H1 (cell line): ENCODE measurements around the gene GBX1. TPM values are rescaled to one million over a fixed set of nuclear protein-coding genes. Genes with fewer than 3 reads are reported as not detected.

Experiments
- CHD7 ChIP-seq: fragments of 300-600 bp; sonication (generic); IDR thresholded peaks from 2 replicates; pipeline ENCODE4 v1.7.1; 2012; ENCODE audit warnings: low read length, moderate library complexity, mild to moderate bottlenecking, inconsistent platforms; ENCODE audit not compliant: insufficient replicate concordance
- YY1 ChIP-seq: IDR thresholded peaks from 2 replicates; pipeline ENCODE4 v1.6.1; 2011; ENCODE audit warnings: low read depth, mild to moderate bottlenecking, low read length
- polyA plus RNA-seq, 7 experiments: library from polyadenylated mRNA; depleted of rRNA in 3 of 7; stranded (reverse) in 5 of 7; unstranded in 2 of 7; fragments of >200 nt in 5 of 7; fragments of 200-250 nt in 2 of 7; gene quantifications; 1 replicate in 5 of 7; 2 replicates in 1 of 7; 4 replicates in 1 of 7; pipeline versions ENCODE4 v1.2.1 to v1.2.3, GENCODE V29; 2011 to 2013; ENCODE audit warnings: missing spikeins in 2 of 7, mixed read lengths in 2 of 7
- total RNA-seq: library from RNA; stranded (reverse); fragmentation: NEBNext Ultra II Directional; extraction: Animal tissue kit (Norgen Biotek cat#: 25700); gene quantifications from 2 replicates; pipeline ENCODE4 v1.2.1, GENCODE V29; 2021

Gene GBX1
- total and polyA plus RNA-seq, 2 of the 8 experiments (the other 6 are each of a cell fraction or from before 2014, with no cell fraction given), result not detected

GRCh38 chr7:151194188-151194587 lies 26.7 kb upstream of the GBX1 start (continued):
- TF ChIP-seq CHD7, result no peak
- no peak for TF ChIP-seq YY1
